ENCODE results near the gene PLEK.

- TF ChIP-seq ZNF263 (CRISPR knock-in tag; IDR thresholded peaks at IDR 0.05) = no peak
- no peak for TF ChIP-seq ZNF777 (CRISPR knock-in tag; IDR thresholded peaks at IDR 0.05)
- no peak for TF ChIP-seq FOXJ3 (CRISPR knock-in tag; IDR thresholded peaks at IDR 0.05; ENCODE audit: borderline replicate concordance)
- TF ChIP-seq MEF2D (CRISPR knock-in tag; IDR thresholded peaks at IDR 0.05) = no peak
- TF ChIP-seq CTCF (CRISPR knock-in tag; IDR thresholded peaks at IDR 0.05) = no peak
- TF ChIP-seq MAFK (conservative IDR thresholded peaks at IDR 0.05 in 1 of 2, IDR thresholded peaks at IDR 0.05 in 1 of 2; ENCODE audit: low read length in 2 of 2) = no peak
- no peak for TF ChIP-seq U2AF1 (optimal IDR thresholded peaks at IDR 0.05; ENCODE audit: low read depth, low read length)
- TF ChIP-seq ZKSCAN5 (CRISPR knock-in tag; IDR thresholded peaks at IDR 0.05) = no peak
- no peak for TF ChIP-seq HOXD1 (CRISPR knock-in tag; IDR thresholded peaks at IDR 0.05)
- no peak for TF ChIP-seq AFF4 (CRISPR knock-in tag; IDR thresholded peaks at IDR 0.05)
- no peak for TF ChIP-seq CEBPB (IDR thresholded peaks at IDR 0.05; ENCODE audit: borderline replicate concordance, low read depth, low read length)
Observed at GRCh38 chr2:68414452-68414851, 49.4 kb downstream of the PLEK start.

All from HepG2 (cell line).